Jurkat, Clone E6-1 (cell line): Measurements from ENCODE around the gene QPCTL.

Experiments
- DNase-seq: peaks from one replicate; pipeline ENCODE4 v3.0.0-alpha.2; 2011; ENCODE audit warnings: low read depth, low spot score
- H3K4me3 ChIP-seq: 2 replicates; pipeline ENCODE4 v1.5.1; 2011; ENCODE audit warnings: mild to moderate bottlenecking, low read length, control low read depth, moderate library complexity

Gene QPCTL

DNA sequence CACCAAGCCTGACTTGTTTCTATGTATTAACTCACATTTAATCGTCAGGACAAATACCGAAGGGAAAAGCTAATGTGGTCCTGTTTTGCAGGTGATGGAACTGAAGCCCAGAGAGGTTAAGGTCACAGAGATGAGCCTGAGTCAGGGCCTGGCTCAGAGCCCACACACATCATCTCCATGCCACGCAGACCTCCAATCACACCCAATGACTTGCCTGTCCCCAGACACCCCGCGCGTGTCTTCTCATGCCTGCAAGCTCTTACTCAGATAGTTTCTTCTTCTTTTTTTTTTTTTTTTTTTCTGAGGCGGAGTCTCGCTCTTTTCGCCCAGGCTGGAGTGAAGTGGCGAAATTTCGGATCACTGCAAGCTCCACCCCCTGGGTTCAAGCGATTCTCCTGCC lies 60.2 kb downstream of the QPCTL start:
- DNase-seq: no peak

DNA sequence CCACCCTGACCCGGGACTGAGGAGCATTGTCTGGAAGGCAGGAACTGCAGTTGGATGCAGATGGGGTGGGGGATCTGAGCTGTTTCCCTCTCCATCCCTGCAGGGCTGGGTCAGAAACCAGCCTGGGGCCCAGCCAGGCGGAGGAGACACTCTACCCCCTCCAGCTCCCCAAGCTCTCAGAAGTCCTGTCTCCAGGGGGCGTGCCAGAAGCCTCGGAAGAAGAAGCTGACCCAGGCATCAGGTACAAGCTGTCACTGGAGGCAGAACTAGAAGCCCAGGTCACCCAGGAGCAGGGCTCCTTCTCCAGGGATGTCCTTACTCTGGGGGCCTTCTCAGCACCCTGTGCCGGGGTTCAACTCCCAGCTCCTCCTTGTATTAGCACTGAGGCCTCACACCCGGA lies 61.1 kb downstream of the QPCTL start:
- DNase-seq: no peak
- H3K4me3 ChIP-seq: no peak overlapping the region

More for the DNA sequence above, 60.2 kb downstream of the QPCTL start:
- no peak overlapping the region for H3K4me3 ChIP-seq
